Loucy (cell line): ENCODE results near the gene FAM114A2.

Source experiments
- EZH2phosphoT487 ChIP-seq: fragments of 200-600 bp; IDR thresholded peaks from 2 replicates; pipeline ENCODE4 v1.6.1; 2018; ENCODE audit warnings: antibody characterized with exemption, mild to moderate bottlenecking, moderate library complexity, borderline replicate concordance
- TF ChIP-seq, protein P1 (sequence below): fragments of 200-600 bp; sonication (generic); conservative IDR thresholded peaks from 2 replicates; pipeline ENCODE4 v1.5.1; 2014; ENCODE audit warnings: mild to moderate bottlenecking, antibody characterized with exemption, low read length

- TF ChIP-seq, protein P1, sequence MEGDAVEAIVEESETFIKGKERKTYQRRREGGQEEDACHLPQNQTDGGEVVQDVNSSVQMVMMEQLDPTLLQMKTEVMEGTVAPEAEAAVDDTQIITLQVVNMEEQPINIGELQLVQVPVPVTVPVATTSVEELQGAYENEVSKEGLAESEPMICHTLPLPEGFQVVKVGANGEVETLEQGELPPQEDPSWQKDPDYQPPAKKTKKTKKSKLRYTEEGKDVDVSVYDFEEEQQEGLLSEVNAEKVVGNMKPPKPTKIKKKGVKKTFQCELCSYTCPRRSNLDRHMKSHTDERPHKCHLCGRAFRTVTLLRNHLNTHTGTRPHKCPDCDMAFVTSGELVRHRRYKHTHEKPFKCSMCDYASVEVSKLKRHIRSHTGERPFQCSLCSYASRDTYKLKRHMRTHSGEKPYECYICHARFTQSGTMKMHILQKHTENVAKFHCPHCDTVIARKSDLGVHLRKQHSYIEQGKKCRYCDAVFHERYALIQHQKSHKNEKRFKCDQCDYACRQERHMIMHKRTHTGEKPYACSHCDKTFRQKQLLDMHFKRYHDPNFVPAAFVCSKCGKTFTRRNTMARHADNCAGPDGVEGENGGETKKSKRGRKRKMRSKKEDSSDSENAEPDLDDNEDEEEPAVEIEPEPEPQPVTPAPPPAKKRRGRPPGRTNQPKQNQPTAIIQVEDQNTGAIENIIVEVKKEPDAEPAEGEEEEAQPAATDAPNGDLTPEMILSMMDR: no peak
- TF ChIP-seq EZH2phosphoT487: no peak
These were observed 81.5 kb downstream of the FAM114A2 start for GRCh38 chr5:153957205-153957604.
